HUES64 (cell line): ENCODE measurements around the gene SMARCD1. TPM values are rescaled to one million over a fixed set of nuclear protein-coding genes. Genes with fewer than 3 reads are reported as not detected.
A peak's percentile ranks its signal among the peaks of the same experiment; 100 is the strongest.

Experiments used
- H3K27ac ChIP-seq: 2 replicates; pipeline ENCODE4 v1.7.0; 2013; ENCODE audit warnings: low read depth, low read length, inconsistent platforms
- H3K27me3 ChIP-seq: 2 replicates; pipeline ENCODE4 v1.6.1; 2013; ENCODE audit warnings: mild to moderate bottlenecking, low read length; ENCODE audit not compliant: insufficient read depth
- H3K36me3 ChIP-seq: 2 replicates; pipeline ENCODE4 v1.6.1; 2013; ENCODE audit warnings: mild to moderate bottlenecking, low read length; ENCODE audit not compliant: insufficient read depth
- H3K4me1 ChIP-seq: 2 replicates; pipeline ENCODE4 v1.6.1; 2013; ENCODE audit warnings: mild to moderate bottlenecking, low read length, moderate library complexity; ENCODE audit not compliant: insufficient read depth
- H3K4me3 ChIP-seq: 2 replicates; pipeline ENCODE4 v1.5.1; 2013; ENCODE audit warnings: mild to moderate bottlenecking, low read length, moderate library complexity
- H3K9ac ChIP-seq: 2 replicates; pipeline ENCODE4 v1.6.1; 2013; ENCODE audit warnings: mild to moderate bottlenecking, low read depth, low read length
- H3K9me3 ChIP-seq: 2 replicates; pipeline ENCODE4 v1.6.1; 2013; ENCODE audit warnings: low read depth, low read length; ENCODE audit not compliant: insufficient read depth
- WGBS: fragments of 150-250, 120-280 bp; methylation state at CpG from one replicate; pipeline ENCODE4 v1.1.7; 2013; ENCODE audit warnings: missing lambda C conversion rate; 5-methylcytosine and 5-hydroxymethylcytosine counted together
- polyA plus RNA-seq, 2 experiments: library from polyadenylated mRNA; stranded (reverse); fragments of 50-300 nt; gene quantifications; one replicate each; pipeline ENCODE4 v1.2.3, GENCODE V29; 2013

Gene SMARCD1
- polyA plus RNA-seq (2013, experiment 1 of 2): 134 TPM
- 125 TPM for polyA plus RNA-seq (2013, experiment 2 of 2)

DNA sequence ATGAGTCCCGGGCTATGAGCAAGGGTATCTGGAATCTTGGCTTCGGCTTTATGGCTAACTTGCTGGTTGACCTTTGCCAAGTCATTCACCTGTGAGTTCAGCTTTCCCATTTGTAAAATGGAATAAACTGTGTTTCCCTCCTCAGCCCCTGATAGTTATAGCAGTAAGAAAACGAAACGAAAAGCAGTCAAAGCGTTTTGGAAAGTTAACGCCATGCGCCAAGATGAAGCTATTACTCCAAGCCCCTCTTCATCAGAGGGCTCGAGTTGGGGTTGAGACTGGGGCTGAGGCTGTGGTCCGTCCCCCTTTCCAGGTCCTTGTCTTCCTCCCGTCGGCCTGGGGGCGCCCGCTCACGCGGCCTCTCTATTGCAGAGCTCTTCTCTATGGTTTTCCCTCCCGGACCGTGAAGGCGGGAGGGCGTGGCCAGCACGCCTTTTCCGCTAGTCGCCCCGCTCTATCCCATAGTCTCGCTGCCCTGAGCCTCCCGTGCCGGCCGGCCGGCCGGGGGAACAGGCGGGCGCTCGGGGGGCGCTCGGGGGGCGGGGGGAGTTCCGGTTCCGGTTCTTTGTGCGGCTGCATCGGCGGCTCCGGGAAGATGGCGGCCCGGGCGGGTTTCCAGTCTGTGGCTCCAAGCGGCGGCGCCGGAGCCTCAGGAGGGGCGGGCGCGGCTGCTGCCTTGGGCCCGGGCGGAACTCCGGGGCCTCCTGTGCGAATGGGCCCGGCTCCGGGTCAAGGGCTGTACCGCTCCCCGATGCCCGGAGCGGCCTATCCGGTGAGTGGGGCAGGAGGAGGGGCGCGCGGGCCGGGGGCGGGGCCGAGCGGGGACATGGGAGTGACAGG is at the start of gene SMARCD1:
TSS of gene SMARCD1 (plus strand) at position 568 of the 840 bp plus-strand sequence. CDS start at position 596, 28 bp downstream.
- no peaks in the 10 kb centered on the region; the same call in 1 of the 2 replicates for H3K4me1 ChIP-seq
- peaks cover 37% of the 10 kb centered on the region for H3K36me3 ChIP-seq
- peak within 1 kb of the TSS; percentile 87 for H3K9ac ChIP-seq
- 1% methylated on average over 69 of the region's 69 CpGs for WGBS
- H3K9me3 ChIP-seq: no peaks in the 10 kb centered on the region
- peak within 1 kb of the TSS; percentile 98 for H3K27ac ChIP-seq
- H3K4me3 ChIP-seq: peak within 1 kb of the TSS; percentile 67
- peaks cover 20% of the 10 kb centered on the region for H3K27me3 ChIP-seq

DNA sequence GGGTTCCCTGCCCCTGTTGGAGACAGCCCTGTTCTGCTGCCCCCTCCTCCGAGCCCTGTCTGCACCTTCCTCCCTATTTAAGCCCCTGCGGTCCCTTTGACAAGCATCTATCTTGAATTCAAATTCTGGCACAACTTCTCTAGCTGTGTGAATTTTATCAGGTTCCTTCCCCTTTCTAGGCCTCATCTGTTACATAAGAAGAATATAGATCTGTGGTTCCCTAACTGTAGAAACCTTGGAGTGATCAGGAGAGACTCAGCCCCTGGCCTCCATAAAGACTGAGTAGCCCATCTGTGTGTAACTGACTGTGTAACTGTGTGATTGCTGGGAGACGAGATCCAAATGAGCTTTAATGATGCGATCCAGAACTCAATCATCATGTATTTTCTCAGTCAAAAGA is 46.8 kb upstream of the SMARCD1 start:
- WGBS: 96% methylated on average over 4 of the region's 4 CpGs
- H3K36me3 ChIP-seq: no peaks in the 10 kb centered on the region
- H3K27ac ChIP-seq: no peak overlapping the region
- H3K9me3 ChIP-seq: no peaks in the 10 kb centered on the region
- H3K9ac ChIP-seq: no peak overlapping the region
- peaks cover 16% of the 10 kb centered on the region for H3K27me3 ChIP-seq
- H3K4me1 ChIP-seq: no peaks in the 10 kb centered on the region
- H3K4me3 ChIP-seq: no peak overlapping the region

DNA sequence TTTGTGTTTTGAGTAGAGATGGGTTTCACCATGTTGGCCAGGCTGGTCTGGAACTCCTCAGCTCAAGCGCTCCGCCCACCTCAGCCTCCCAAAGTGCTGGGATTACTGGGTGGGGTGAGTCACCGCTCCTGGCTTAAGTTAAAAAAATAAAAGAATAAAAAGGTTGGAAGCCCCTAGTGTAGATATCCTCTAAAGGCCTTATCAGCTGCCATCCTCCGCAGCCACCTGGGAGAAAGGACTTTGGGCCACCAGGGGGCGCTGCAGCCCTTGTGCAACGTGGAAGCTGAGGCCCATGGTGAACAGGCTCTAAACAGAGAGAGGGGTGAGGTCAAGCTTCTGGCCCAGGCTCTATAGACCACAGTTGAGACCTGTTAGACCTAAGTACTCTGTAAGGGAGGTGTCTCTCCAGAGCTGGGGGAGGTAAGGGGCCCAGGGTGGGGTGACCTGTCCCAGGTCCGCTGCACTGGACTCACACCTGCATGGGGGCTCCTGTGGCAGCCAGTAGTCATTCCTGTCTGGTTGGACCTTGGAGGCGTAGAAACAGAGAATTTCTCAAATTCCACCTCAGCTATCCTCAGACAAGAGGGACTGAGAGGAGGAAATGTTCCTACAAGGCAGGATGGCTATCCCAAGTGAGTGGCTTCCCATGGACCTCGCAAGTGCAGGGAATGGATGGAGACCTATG is 45.8 kb upstream of the SMARCD1 start:
- no peaks in the 10 kb centered on the region for H3K9me3 ChIP-seq
- WGBS: 30% methylated on average over 8 of the region's 9 CpGs
- no peak overlapping the region for H3K4me3 ChIP-seq
- no peaks in the 10 kb centered on the region for H3K36me3 ChIP-seq
- H3K4me1 ChIP-seq: no peaks in the 10 kb centered on the region
- H3K9ac ChIP-seq: no peak overlapping the region
- no peak overlapping the region for H3K27ac ChIP-seq
- peaks cover 19% of the 10 kb centered on the region for H3K27me3 ChIP-seq

DNA sequence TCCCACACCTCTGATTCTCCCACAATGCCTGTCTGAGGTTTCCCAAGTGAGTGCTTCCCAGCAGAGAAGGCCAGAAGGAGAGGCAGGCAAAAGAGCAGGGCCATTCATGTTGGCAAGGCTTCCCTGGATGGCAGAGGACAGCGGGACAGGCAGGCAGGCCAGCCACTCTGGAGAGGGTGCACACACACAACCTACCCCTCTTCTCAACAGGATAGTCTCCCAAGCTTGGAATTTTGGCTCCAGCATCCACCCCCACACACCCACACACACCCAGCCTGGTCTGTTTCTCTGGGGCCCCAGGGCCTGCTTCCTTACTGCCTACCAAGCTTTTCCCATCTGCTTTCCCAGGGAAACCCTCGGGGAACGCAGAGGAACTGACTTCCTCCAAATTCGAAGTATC is 44.5 kb upstream of the SMARCD1 start:
- Histone ChIP-seq H3K36me3 (no peaks in the 10 kb centered on the region), H3K4me3 (no peak overlapping the region), H3K4me1 (no peaks in the 10 kb centered on the region), H3K27me3 (peaks cover 19% of the 10 kb centered on the region), H3K9me3 (no peaks in the 10 kb centered on the region), H3K9ac (no peak overlapping the region), H3K27ac (no peak overlapping the region)
- 69% methylated on average over 4 of the region's 4 CpGs for WGBS

DNA sequence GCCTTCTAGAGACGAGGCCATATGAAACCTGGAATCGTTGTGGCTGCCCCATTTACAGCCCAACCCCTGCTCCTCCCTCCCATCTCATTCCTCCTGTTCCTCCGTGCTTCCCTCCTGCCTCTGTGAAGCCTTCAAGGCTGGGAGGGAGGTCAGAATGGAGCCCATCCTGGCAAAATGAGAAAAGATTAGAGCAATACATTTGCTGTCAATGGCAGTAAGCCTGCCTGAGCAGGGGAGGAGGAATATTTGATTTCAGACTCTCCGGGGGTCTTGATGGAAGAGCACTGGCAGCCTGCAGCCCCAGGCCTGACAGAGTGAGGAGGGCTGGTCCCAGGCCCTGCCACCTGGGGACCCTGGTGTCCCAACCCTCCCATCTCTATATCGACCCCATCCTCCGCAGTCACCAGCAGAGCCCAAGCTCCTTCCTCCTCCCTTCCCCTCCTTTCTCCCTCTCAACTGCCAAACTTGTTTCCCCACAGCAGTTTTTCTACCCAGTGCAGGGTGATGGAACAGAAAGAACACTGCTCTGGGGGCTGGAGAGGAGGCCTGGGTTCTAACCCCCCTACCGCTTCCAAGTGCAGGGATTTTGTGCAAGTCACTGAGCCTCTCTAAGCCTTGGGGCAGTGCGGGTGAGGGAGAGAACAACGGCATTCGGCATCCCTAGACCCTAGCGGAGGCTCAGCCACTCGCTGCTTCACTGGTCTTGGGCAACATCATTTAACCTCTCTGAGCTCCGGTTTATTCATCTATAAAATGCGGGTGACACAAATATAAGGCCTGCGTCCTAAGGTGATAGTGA is 43.9 kb upstream of the SMARCD1 start:
- peaks cover 19% of the 10 kb centered on the region for H3K27me3 ChIP-seq
- WGBS: 78% methylated on average over 15 of the region's 15 CpGs
- no peak overlapping the region for H3K9ac ChIP-seq
- H3K9me3 ChIP-seq: no peaks in the 10 kb centered on the region
- H3K4me3 ChIP-seq: no peak overlapping the region
- H3K4me1 ChIP-seq: no peaks in the 10 kb centered on the region
- no peaks in the 10 kb centered on the region for H3K36me3 ChIP-seq
- no peak overlapping the region for H3K27ac ChIP-seq

DNA sequence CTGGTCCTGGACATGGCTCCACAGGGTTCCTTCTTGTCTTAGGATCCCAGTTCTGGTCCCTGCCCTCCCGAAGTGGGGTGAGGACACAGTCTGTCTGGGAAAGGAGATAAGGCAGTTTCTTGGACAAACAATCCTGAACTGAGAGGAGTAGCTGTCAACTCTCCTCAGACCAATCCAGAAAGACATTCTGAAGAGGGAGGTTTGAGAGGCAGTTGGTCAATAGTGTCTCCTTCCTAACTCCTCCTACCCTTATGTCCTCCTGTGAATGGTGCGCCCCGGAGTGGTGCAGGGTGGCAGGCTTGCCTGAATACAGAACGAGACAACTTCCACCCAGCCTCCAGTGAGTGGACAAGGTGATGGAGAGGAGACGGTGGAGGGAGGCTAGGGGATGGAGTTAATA is 43.2 kb upstream of the SMARCD1 start:
- 81% methylated on average over 3 of the region's 5 CpGs for WGBS

DNA sequence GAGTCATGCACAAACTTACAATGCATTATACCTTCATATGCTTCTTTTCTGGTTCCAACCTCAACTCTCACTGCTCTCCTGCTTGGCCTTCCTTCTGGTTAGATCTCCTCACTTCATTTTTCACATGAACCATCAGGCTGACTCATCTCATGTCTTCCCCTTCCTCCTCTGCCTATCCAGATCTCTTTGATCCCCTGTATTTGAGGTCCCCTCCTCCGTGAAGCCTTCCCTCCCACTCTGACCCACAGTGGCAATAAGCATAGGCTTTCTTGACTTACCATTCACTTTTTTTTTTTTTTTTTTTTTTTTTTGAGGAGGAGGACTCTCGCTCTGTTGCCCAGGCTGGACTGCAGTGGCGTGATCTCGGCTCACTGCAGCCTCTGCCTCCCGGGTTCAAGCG is 42.4 kb upstream of the SMARCD1 start:
- H3K9ac ChIP-seq: no peak overlapping the region
- WGBS: 89% methylated on average over 6 of the region's 6 CpGs
- H3K36me3 ChIP-seq: no peaks in the 10 kb centered on the region
- no peak overlapping the region for H3K27ac ChIP-seq
- H3K4me3 ChIP-seq: no peak overlapping the region
- no peaks in the 10 kb centered on the region for H3K4me1 ChIP-seq
- peaks cover 28% of the 10 kb centered on the region for H3K27me3 ChIP-seq
- H3K9me3 ChIP-seq: no peaks in the 10 kb centered on the region

More for the DNA sequence above, 43.2 kb upstream of the SMARCD1 start:
- Histone ChIP-seq H3K4me1 (no peaks in the 10 kb centered on the region), H3K9ac (no peak overlapping the region), H3K36me3 (no peaks in the 10 kb centered on the region), H3K9me3 (no peaks in the 10 kb centered on the region), H3K4me3 (no peak overlapping the region), H3K27ac (no peak overlapping the region), H3K27me3 (peaks cover 20% of the 10 kb centered on the region)

DNA sequence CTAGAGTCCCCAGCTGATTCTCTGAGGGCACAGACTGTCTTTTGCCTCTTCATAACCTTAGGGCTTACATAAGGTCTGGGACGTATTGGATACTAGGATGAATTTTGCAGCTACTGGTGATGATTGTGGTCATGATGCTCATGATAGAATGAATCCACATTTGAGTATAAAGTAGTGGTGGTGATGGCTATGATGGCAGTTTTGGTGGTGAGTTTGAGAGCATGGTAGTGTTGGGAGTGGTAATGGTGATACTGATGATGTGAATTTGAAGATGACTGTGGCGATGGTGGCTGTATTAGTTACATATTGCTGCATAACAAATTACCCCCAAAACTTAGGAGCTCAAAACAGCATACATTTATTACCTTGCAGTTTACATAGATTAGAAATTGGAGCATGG is 41.8 kb upstream of the SMARCD1 start:
- 89% methylated on average over 1 of the region's 2 CpGs for WGBS
- Histone ChIP-seq H3K4me3 (no peak overlapping the region), H3K9ac (no peak overlapping the region), H3K27ac (no peak overlapping the region), H3K4me1 (no peaks in the 10 kb centered on the region), H3K36me3 (no peaks in the 10 kb centered on the region), H3K27me3 (peaks cover 34% of the 10 kb centered on the region), H3K9me3 (no peaks in the 10 kb centered on the region)

DNA sequence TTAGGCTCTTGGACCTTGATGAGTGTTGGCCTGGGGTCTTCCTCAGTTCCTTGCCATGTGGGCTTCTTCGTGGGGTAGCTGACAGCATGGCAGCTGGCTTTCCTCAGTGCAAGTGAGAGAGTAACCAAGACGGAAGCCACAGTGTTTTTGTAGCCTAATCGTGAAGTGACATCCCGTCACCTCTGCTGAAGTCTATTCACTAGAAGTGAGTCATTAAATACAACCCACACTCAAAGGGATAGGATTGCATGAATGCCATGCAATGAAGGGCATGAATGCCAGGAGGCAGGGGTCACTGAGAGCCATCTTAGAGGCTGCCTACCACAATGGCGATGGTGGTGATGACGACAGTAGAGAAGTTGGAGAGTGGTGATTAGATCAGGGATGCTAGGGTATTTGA is 41.3 kb upstream of the SMARCD1 start:
- WGBS: 87% methylated on average over 6 of the region's 6 CpGs
- H3K9me3 ChIP-seq: no peaks in the 10 kb centered on the region

DNA sequence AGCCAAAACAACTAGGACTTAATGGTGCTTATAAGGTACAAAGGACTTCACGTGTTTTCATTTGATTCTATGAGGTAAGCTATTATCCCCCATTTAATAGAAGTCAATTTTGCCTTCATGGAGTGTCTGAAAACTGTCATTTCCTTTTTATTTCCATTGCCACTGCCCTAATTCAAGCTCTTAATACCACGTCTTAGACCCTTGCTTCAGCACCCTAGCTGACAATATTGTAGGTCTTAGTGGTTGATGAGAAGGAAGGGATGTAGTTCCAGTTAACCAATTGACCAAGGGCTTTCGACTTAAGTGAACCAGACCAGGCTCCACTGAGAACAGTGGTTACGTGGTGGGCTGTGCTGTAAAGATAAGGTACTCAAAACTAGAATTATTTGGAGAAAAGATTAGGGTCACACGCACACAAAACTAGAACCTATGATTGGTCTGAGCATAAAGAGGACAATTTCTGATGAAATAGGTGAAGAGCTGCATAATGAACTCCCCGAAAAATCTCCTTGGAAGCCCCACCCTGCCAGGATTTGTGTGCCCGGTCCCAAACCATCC is 37.4 kb upstream of the SMARCD1 start:
- H3K4me1 ChIP-seq: peaks cover 5% of the 10 kb centered on the region; the same call in 1 of the 2 replicates
- H3K27ac ChIP-seq: no peak overlapping the region
- no peak overlapping the region for H3K9ac ChIP-seq
- H3K27me3 ChIP-seq: peaks cover 61% of the 10 kb centered on the region
- H3K4me3 ChIP-seq: no peak overlapping the region
- H3K9me3 ChIP-seq: no peaks in the 10 kb centered on the region
- H3K36me3 ChIP-seq: no peaks in the 10 kb centered on the region
- WGBS: 89% methylated on average over 6 of the region's 7 CpGs

More for the DNA sequence above, 41.3 kb upstream of the SMARCD1 start:
- Histone ChIP-seq H3K4me3 (no peak overlapping the region), H3K27me3 (peaks cover 39% of the 10 kb centered on the region), H3K36me3 (no peaks in the 10 kb centered on the region), H3K9ac (no peak overlapping the region), H3K27ac (no peak overlapping the region), H3K4me1 (no peaks in the 10 kb centered on the region)
